ENCODE results near the gene GPRC5A. TPM values are rescaled to one million over a fixed set of nuclear protein-coding genes. Genes with fewer than 3 reads are reported as not detected.

GPRC5A gene
- total and polyA plus RNA-seq, 2 of the 13 experiments (the other 11 are each of a cell fraction or from before 2014, with no cell fraction given), result 0.27 to 3.0 TPM

DNA sequence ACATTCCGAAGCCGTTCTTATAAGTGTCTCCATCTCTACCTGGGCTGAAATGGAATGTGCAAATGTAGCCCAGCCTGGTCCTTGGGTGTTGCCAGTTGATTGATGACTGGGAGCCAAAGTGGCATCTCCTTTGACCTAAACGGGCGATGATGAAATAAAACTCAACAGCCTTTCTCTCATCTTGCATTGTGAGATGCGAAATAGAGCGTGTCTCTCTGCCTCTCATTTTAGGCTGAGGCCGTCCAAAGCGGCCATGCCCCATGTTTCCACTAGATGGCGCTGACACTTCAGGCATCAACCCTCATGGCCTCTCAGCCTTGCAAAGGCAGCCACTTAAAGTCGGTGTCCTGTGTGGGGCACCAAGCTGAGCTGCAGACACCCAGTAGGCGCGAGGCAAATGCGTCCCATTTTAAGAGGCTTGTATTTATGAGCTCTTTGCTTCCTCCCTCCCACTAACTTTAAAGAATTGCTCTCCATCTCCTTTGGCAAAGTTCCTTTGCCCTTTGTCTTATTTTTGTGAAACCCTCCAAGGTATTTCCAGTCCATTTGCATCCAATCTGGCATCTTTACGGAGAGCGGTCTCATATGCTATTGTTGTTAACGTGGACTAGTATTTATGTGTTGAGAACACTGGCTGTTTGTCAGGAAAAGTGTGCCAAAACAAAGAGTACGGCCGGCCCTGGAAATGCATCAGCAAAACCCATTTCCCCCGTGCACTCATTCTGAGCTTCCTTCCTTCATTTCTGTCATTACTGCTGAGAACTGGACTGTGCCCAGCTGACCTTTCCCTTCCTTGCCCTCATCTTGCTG lies 25.0 kb downstream of the GPRC5A start (continued):
- no peak for TF ChIP-seq SOX13 (IDR thresholded peaks at IDR 0.05)
- TF ChIP-seq SOX13 (CRISPR knock-in tag; conservative IDR thresholded peaks at IDR 0.05 in 1 of 2, IDR thresholded peaks at IDR 0.05 in 1 of 2), result no peak
- no peak for TF ChIP-seq ZNF766 (CRISPR knock-in tag; IDR thresholded peaks at IDR 0.05; ENCODE audit: borderline replicate concordance)
- TF ChIP-seq, protein P1, sequence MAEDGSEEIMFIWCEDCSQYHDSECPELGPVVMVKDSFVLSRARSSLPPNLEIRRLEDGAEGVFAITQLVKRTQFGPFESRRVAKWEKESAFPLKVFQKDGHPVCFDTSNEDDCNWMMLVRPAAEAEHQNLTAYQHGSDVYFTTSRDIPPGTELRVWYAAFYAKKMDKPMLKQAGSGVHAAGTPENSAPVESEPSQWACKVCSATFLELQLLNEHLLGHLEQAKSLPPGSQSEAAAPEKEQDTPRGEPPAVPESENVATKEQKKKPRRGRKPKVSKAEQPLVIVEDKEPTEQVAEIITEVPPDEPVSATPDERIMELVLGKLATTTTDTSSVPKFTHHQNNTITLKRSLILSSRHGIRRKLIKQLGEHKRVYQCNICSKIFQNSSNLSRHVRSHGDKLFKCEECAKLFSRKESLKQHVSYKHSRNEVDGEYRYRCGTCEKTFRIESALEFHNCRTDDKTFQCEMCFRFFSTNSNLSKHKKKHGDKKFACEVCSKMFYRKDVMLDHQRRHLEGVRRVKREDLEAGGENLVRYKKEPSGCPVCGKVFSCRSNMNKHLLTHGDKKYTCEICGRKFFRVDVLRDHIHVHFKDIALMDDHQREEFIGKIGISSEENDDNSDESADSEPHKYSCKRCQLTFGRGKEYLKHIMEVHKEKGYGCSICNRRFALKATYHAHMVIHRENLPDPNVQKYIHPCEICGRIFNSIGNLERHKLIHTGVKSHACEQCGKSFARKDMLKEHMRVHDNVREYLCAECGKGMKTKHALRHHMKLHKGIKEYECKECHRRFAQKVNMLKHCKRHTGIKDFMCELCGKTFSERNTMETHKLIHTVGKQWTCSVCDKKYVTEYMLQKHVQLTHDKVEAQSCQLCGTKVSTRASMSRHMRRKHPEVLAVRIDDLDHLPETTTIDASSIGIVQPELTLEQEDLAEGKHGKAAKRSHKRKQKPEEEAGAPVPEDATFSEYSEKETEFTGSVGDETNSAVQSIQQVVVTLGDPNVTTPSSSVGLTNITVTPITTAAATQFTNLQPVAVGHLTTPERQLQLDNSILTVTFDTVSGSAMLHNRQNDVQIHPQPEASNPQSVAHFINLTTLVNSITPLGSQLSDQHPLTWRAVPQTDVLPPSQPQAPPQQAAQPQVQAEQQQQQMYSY (CRISPR knock-in tag; IDR thresholded peaks at IDR 0.05), result no peak
- no peak for TF ChIP-seq SETDB1 (CRISPR knock-in tag; IDR thresholded peaks at IDR 0.05; ENCODE audit: borderline replicate concordance)
- no peak for TF ChIP-seq ZNF850 (CRISPR knock-in tag; conservative IDR thresholded peaks at IDR 0.05)
- TF ChIP-seq TEAD3 (CRISPR knock-in tag; optimal IDR thresholded peaks at IDR 0.05; ENCODE audit: borderline replicate concordance), result peak; percentile 54
- no peak for TF ChIP-seq ATRX (CRISPR knock-in tag; IDR thresholded peaks at IDR 0.05; ENCODE audit: borderline replicate concordance)
- no peak for TF ChIP-seq GATAD2A (CRISPR knock-in tag; IDR thresholded peaks at IDR 0.05)
- no peak for TF ChIP-seq NFE2L2 (IDR thresholded peaks at IDR 0.05; ENCODE audit: low read length)
- peak; percentile 37; the same call in 1 of the 2 replicates for TF ChIP-seq THAP11 (CRISPR knock-in tag; IDR thresholded peaks at IDR 0.05)
- TF ChIP-seq FOXA3 (CRISPR knock-in tag; IDR thresholded peaks at IDR 0.05), result peak; percentile 26; the same call in 1 of the 2 replicates
- TF ChIP-seq, protein P2, sequence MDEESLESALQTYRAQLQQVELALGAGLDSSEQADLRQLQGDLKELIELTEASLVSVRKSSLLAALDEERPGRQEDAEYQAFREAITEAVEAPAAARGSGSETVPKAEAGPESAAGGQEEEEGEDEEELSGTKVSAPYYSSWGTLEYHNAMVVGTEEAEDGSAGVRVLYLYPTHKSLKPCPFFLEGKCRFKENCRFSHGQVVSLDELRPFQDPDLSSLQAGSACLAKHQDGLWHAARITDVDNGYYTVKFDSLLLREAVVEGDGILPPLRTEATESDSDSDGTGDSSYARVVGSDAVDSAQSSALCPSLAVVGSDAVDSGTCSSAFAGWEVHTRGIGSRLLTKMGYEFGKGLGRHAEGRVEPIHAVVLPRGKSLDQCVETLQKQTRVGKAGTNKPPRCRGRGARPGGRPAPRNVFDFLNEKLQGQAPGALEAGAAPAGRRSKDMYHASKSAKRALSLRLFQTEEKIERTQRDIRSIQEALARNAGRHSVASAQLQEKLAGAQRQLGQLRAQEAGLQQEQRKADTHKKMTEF (CRISPR knock-in tag; IDR thresholded peaks at IDR 0.05), result 0 out of 2 replicates have a peak, but pooled peaks have one; percentile 34
- TF ChIP-seq BRD4 (CRISPR knock-in tag; IDR thresholded peaks at IDR 0.05), result no peak
- TF ChIP-seq REXO4 (CRISPR knock-in tag; IDR thresholded peaks at IDR 0.05; ENCODE audit: borderline replicate concordance), result no peak
- peak; percentile 98 for TF ChIP-seq STAG1 (CRISPR knock-in tag; IDR thresholded peaks at IDR 0.05)
- no peak for TF ChIP-seq HMGA1 (CRISPR knock-in tag; conservative IDR thresholded peaks at IDR 0.05)
- TF ChIP-seq IKZF4 (CRISPR knock-in tag; IDR thresholded peaks at IDR 0.05; ENCODE audit: borderline replicate concordance, low read depth, not compliant biosample characterization), result no peak
- TF ChIP-seq TEAD2 (CRISPR knock-in tag; IDR thresholded peaks at IDR 0.05), result no peak
- no peak for TF ChIP-seq POLR2AphosphoS5 (IDR thresholded peaks at IDR 0.05; ENCODE audit: low read depth, low read length)
- no peak for TF ChIP-seq NFE2L1 (CRISPR knock-in tag; IDR thresholded peaks at IDR 0.05; ENCODE audit: borderline replicate concordance)
- no peak for TF ChIP-seq ZNF496 (CRISPR knock-in tag; IDR thresholded peaks at IDR 0.05; ENCODE audit: insufficient replicate concordance)
- no peak for TF ChIP-seq FIP1L1 (IDR thresholded peaks at IDR 0.05; ENCODE audit: borderline replicate concordance, insufficient read depth, low read depth, low read length)
- no peak for TF ChIP-seq CENPX (CRISPR knock-in tag; IDR thresholded peaks at IDR 0.05)
